ENCODE measurements around the gene KLHDC9.

GRCh38 chr1:161073474-161074121 is 24.6 kb upstream of the KLHDC9 start:
- TF ChIP-seq CTCF (conservative IDR thresholded peaks at IDR 0.05 in 1 of 2, IDR thresholded peaks at IDR 0.05 in 1 of 2; ENCODE audit: low read depth in 1 of 2, low read length in 2 of 2) (no peak), EZH2 (IDR thresholded peaks at IDR 0.05; ENCODE audit: low read length, missing control alignments) (no peak)

Measured in fibroblast of lung (primary cell).